Stimulated activated CD8-positive, alpha-beta memory T cell treated with anti-CD3 and anti-CD28 coated beads, Interleukin-15, amount 100 ng/mL, for 1 hour (primary cell): ENCODE data around the gene DROSHA.

Experiments used
- DNase-seq: peaks from one replicate; pipeline ENCODE4 v3.0.0-alpha.2; 2020; ENCODE audit warnings: low read depth

DROSHA gene

DNA sequence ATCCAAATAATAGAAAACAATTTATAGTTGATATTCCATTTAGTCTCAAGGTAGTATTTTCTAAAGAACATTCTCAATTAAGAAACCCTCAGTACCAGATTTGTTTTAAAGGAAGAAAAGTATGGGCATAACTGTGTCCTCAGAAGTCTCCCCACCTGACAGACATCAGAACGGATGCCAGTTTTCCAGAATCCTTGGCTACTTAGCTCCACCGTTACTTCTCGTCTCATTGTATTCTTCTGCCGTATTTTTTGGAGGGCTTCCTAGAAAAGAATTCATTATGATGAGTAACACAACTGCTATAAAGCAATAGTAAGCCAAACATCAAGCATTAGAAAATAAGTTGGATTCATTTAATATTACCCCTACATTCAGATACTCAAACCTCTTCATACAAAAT is 67.8 kb downstream of the DROSHA start:
- DNase-seq = no peak

DNA sequence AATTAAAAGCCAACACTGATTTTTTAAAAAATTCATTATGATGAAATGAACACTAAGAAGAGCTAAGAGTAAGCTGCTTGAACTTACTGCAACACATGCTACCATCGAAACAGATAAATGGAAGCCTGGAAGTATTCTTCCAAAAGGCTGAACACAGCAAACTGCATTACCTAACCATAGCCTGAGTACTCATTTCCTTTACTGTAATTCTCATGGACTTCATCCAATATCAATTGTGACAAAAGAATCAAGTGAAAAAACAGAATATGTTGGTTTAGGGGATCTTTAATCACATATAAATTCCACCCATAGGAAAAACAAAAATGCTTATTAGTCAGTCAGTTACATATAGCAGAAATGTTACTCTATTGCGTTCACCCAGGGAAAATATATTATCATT is 68.5 kb downstream of the DROSHA start:
- DNase-seq = no peak

DNA sequence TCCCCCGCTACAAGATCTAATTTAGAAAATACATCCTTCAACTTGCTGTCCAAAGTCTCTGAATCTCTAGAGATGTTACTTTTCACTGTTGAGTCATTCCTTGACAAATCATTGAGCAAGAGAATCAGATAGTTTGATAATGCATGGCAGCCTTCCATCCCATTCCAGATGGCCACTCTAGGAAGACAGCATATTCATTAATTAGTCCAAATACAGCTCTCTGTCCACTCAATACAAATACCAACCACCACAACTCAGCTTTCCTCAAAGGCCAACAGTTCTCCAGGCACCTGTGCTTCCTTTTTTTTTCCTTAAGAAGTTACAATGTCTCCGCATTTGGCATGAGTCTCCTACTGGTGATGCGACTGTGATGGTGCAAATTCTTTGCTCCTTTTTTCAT is 72.3 kb downstream of the DROSHA start:
- DNase-seq = no peak

DNA sequence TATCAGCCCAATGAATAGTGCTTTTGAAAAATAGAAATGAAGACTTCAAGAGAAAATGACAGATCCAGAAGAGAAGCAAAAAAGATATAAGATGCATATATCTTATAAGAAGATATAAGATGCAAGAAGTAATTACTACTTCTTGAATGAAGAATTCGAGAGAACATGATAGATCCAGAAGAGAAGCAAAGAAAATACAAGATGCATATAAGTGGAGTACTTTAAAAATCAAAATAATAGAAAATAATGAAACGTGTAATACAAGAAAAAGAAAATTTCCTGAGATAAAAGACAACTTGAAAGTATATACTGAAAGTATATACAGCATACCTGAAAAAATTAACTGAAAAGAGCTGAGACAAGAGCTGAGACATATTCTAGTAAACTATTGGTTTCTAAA is 76.7 kb downstream of the DROSHA start:
- DNase-seq = no peak

DNA sequence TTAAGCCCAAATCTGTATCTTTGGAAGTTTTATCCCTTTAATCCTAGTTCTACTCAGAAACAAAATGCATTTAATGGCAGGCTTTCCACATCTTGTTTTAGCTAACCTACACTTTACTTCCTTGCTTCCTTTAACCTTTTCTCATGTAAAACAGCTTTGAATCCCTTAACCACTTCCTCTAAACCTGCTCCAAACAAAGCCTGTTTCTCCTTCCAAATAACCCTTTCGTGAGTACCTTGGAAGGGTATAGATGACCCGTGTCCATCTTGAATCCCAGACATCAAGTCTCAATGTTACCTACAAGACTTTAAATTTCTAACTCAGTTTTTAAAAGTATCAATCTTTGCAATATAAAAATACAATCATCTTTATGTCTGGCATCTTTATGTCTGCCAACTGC is 78.4 kb downstream of the DROSHA start:
- DNase-seq = no peak

DNA sequence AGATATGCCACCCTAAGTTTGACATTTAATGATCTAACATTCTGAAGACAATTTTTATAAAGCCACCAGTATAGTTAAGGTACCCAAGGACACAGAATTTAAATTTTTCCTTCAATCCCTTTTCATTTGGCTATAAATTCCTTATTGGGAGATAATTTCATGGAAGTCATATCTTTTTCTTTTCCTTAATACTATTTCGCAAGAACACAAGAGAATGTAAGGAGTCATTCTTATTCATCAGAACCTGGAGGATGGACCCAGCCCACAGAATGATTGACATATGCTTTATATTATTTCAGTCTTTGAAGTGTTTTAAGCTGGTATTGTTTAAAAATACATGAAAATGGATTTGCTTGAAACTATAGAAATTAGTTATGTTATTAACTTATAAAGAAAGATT is 79.6 kb downstream of the DROSHA start:
- DNase-seq = no peak

DNA sequence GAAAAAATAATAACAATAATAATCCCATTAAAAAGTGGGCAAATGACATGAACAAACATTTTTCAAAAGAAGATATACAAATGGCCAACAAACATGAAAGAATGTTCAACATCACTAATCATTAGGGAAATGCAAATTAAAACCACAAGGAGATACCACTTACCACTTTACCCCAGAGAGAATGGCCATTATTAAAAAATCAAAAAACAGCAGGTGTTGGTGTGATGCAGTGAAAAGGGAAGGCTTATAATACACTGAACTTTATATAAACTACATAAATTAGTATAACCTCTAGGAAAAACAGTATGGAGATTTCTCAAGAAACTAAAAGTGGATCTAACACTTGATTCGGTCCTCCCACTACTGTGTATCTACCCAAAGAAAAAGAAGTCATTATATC is 81.9 kb downstream of the DROSHA start:
- no peak for DNase-seq

DNA sequence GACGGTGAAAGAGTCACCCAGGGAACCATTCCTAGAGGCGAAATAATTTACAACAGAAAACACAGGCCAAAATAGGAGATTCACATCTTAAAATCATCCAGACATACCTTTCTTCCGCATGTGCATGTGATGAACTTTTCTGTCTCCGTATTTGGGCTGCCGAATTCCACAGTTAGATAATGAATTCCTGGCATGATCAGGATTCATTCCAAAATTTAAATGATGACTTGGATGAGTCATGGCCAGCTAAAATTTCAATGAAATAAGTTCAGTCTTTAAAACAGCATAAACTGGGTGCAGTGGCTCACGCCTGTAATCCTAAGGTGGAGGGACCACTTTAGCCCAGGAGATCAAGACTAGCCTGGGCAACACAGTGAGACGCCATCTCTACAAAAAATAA is 82.7 kb downstream of the DROSHA start:
- no peak for DNase-seq

DNA sequence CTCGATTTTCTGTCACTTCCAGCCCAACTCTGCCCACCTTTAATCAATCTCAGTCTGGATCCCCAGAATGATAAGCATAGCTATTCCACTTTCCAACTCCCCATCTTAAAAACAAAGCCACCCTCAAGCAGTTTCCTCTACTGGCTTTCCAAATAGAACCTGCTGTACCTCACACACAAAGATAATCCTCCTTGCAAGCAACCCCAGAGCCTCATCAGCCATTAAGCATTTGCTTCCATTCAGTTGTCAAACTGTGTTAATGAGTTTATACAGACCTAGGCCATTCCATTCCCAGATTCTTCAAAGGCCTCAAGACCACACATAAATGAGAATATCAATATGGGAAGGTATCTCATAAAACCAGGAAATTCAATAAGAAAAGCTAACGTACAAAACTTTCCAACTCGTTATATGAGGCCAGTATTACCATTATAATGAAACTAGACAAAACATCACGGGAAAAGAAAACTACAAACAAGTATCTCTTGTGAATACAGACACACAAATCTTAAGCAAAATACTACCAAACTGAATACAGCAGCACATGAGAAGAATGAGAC is 86.8 kb downstream of the DROSHA start:
- DNase-seq = no peak

DNA sequence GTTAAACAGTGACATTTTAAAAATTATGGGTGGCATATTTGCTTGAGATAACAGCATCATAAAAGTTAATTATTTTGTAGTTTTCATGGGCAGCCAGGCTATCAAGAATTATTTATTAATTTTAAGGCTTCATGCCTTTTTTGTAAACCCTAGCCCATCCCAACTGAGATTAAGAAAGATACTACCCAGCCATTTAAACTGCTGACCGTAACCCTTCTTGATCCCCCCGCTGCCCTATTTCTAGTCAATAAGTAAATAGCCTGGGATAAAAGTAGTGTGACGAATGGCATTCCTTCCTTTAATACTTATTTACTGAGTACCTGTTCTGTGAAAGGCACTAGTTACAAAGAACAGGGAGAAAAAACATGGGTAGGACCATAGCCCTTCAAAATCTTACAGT is 88.3 kb downstream of the DROSHA start:
- no peak for DNase-seq

DNA sequence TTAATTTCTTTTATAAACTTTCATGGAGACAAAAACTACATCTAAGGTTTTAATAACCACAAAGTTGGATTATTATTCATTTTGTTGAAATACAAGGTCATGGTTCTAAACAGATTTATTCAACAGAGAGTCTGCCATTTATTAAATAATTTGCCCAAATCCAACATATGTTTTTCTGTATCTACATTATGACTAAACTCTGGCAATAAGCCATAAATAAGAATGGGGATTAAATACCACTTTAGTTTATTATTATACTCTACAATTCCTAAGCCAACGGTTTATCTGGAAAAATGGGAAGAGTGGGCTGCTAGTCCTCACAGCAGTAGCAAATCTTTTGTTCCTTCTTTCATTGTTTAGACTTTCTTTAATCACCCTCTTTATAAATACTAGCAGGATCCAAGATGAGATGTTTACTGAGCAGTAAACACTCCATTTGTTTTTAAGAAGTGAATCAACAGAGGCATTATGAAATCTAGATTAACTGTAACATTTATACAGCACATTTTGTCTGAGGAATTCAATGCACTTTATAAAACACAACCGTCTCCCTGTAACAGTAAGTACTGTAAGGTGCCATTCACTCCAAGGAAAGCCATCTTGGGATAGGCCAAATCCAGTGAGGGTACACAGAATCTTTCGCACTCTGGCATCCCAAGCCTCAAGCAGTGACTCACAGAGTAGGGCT is 89.7 kb downstream of the DROSHA start:
- no peak for DNase-seq

DNA sequence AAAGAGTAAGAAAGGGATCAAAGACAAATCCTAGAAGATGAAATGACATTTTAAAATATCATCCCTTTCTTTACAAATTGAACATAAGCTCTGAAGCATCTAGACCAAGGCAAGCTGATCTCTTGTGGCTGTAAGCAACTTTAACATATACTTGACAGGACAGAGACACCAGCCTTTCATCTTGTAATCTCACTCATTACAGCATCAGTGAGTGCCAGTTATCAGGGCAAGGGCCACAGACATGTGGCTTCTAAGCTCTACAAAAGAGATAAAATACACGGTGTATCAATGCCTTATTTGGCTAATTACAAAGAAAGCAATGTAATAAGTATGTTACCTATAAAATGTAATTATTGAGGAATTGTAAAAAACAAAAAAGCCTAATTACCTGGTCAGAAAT is 95.0 kb downstream of the DROSHA start:
- DNase-seq = no peak

DNA sequence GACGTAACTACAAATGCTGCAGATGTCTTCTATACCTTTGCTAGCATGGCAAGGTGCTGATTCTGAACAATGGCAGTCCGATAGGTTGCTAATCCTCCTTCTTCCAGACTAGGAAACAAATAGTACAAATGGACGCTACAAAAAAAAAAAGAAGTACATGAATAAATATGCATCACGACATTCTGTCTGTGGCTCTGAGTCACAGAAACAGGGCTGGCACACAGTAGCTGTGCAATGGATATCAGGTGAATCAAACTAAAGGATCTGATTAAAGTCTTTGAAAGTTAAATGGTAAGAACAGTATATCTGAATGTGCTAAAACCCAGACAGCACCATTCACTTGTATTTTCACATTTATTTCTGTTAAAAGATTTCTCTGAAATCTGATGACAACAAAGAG is 96.2 kb downstream of the DROSHA start:
- no peak for DNase-seq

DNA sequence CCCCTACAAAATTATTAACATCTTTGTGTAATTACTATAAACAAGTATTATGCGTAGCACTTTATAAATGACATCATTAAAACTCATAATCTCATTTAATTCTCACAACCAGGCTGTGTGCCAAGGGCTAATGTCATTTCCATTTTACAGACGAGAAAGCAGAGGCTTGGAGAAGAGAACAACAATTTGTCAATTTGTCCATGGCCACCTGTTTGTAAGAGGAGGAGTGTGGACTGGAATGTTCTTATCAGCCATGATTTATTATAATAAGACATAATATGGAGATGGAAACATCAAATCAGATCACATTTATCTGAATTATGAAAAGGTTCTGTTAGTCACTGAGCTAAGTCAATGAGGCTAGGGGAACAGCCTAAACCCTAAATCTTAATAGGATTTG is 97.0 kb downstream of the DROSHA start:
- no peak for DNase-seq

DNA sequence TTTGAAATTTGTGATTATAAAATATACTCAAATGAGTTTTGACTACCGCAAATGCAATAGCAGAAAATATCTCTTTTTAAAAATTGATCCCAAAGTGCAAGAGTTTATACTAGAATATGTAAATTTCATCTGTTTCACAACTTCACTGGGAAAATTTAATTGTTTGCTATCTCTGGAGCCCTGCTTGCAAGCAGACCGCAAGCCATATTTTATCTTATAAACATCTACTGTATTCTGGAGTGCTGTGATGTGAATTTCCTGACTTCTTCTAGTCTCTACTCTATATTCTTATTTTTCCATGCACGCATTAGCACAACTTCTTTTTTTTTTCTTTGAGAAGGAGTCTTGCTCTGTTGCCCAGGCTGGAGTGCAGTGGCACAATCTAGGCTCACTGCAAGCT is 98.7 kb downstream of the DROSHA start:
- DNase-seq = no peak

DNA sequence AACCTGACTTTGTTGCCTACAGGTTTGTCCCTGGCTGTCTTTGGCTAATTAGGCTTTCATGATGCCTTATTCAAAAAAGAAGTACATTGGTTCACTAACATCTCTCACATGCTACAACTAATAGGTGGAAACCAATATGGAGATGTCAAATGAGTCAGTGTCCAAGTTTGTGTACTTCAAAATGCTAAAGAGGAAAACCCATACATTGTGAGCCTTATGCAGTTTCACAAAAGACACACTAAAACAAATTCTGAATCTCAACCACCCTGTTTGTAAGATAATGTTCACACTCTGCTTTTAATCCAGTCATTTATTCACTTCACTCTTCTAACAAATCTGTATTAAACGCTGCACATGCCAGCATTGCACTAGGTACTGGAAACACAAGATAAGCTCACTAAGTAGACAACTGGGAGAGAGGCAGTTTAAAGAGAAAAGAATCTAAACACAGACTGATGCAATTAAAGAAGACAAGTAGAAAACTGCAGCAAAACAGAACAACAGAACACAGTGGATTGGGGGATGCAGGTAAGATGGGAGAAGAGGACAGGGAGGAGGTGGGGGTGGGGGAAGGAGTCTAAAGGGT is 104.1 kb downstream of the DROSHA start:
- no peak for DNase-seq

DNA sequence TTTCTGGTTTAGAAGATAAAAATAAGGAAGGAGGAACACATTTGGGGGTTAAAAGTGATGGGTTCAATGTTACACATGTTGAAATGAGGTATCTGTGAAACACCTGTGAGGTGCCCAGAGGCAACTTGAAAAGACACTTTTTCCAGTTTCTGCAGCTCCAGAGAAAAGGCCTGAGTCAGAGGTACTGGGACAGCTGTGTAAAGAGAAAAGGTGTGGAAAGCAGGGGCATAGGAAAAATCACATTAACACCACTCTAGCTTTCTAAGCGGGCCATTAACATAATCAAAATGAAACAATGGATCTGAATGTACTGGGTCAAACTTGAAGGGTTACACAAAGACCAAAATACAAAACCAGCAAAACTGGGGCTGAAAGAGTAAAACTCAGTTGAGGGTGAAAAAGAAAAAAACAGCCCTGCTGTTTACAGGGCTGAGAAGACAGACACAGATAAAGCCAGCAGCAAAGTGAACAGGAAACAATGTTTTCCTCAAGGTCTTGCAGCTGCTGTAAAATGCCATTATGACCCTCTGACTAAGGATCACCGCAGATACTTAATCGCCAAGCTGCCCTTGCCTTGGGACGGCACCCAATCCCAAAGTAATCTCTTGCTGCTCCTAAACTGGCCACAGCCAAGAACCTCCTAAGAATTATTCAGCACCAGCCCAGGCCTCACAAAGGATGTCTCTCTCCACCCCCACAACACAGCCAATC is 104.7 kb downstream of the DROSHA start:
- no peak for DNase-seq

DNA sequence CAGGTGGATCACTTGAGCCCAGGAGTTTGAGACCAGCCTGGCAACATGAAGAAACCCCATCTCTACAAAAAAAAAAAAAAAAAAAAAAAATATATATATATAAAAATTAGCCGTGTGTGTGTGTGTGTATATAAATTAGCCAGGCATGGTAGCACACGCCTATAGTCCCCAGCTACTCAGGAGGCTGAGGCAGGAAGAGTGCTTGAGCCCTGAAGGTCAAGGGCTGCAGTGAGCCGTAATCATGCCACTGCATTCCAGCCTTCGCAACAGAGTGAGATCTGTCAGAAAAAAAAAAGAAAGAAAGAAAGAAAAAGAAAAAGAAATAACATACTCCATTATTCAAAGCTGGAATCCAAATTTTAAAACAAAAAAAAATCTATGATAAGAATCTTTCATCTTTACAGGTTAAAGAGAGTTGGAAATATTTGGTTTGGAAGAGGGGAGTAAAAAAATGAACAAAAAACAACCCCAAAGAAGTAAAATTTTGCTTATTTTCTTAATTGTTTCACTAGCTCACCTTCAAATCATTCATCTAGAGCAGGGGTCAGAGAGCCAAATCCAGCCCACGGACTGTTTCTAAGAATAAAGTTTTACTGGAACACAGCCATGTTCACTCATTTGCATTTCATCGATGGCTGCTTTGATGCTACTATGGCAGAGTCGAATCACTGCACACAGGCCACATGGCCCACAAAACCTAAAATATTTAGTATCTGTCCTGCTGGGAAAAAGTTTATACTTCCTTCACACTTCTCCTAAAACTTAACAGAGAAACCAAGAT is 109.9 kb downstream of the DROSHA start:
- DNase-seq = no peak

DNA sequence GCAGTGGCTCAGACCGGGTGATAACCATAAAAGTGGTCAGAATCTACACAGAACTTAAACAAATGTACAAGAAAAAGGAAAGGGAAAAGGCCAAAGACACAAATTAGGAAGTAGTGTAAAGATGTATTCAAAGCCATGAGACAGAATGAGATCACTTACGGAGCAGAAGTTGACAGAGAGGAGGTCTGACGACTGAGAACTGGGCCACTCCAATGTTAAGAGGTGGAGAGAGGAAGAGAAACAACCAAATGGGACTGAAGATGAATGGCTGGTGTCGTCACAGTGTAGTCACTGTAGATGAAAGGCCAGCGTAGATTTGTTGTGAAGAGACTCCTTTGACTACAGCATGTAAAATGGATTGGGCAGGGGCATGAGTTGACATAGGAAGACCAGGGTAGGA is 114.4 kb downstream of the DROSHA start:
- no peak for DNase-seq

DNA sequence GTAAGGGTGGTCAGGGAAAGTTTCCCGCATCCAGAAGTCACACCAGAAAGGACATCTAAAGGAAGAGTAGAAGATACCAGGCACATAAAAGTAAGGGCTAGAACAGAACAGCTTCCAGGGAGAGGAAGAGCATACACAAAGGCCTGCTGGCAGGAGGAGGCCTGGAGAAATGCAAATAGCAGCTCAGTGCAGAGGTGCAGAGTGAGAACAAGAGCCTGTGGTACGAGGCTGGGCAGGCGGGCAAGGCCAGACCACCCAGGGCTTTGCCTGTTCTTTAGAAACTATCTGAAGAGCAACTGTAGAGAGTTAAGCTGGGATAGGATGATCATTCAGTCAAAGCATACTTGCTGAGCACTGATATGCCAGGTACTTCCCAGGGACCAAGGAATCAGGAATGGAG is 115.3 kb downstream of the DROSHA start:
- DNase-seq = no peak

DNA sequence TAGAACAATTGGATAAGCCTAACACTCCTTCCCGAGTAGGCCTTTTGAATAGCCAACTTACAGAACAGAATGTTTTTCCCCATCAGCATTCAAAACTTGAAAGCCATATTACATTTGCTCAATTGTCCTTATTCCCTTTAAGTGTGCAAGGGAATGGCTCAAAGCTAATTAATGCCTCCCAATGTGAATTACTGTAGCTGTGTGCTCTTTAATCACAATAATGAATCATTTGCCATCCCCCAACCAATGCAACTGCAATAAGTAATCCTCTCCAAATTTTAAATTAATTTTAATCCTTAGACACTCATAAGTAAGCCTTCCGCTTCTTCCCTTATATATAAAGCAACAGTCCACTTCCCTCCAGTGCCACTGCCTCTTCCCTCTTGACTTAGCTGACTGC is 115.9 kb downstream of the DROSHA start:
- DNase-seq = no peak
